Pons (tissue), 1 donor: ENCODE measurements around the gene TADA2A.
"Not testable (repeated sequence)": the region's sequence is repeated elsewhere in the genome, so short reads cannot be mapped to it uniquely, and the experiment has no call there.

Experiments used
- DNase-seq: peaks from one replicate; pipeline ENCODE4 v3.0.0-alpha.2; 2016; ENCODE audit warnings: low spot score

Gene TADA2A

GRCh38 chr17:37400505-37400904 lies 6.2 kb upstream of the TADA2A start:
- DNase-seq = no peak

GRCh38 chr17:37405522-37405921 lies 1.2 kb upstream of the TADA2A start:
- DNase-seq = not testable (repeated sequence)

- DNase-seq = no peak
Observed at GRCh38 chr17:37405955-37406634, 591 bp upstream of the TADA2A start.

- not testable (repeated sequence) for DNase-seq
Observed at GRCh38 chr17:37408145-37408479, 1.4 kb downstream of the TADA2A start.

- no peak for DNase-seq
Observed at GRCh38 chr17:37410357-37410756, 3.7 kb downstream of the TADA2A start.

- DNase-seq = no peak
Observed at GRCh38 chr17:37413875-37414519, 7.3 kb downstream of the TADA2A start.

- no peak for DNase-seq
Observed at GRCh38 chr17:37417852-37418251, 11.2 kb downstream of the TADA2A start.

GRCh38 chr17:37422971-37423625 lies 16.4 kb downstream of the TADA2A start:
- DNase-seq = no peak

- no peak for DNase-seq
Observed at GRCh38 chr17:37425268-37425667, 18.6 kb downstream of the TADA2A start.

GRCh38 chr17:37429039-37429438 lies 22.4 kb downstream of the TADA2A start:
- DNase-seq = no peak

- DNase-seq = no peak
Observed at GRCh38 chr17:37429453-37429852, 22.8 kb downstream of the TADA2A start.

- no peak for DNase-seq
Observed at GRCh38 chr17:37430051-37430627, 23.5 kb downstream of the TADA2A start.

- no peak for DNase-seq
Observed at GRCh38 chr17:37432671-37433070, 26.0 kb downstream of the TADA2A start.

GRCh38 chr17:37438141-37438540 lies 31.5 kb downstream of the TADA2A start:
- no peak for DNase-seq

- no peak for DNase-seq
Observed at GRCh38 chr17:37440424-37440823, 33.7 kb downstream of the TADA2A start.

GRCh38 chr17:37441369-37442014 lies 34.8 kb downstream of the TADA2A start:
- DNase-seq = not testable (repeated sequence)

- DNase-seq = no peak
Observed at GRCh38 chr17:37446027-37446426, 39.3 kb downstream of the TADA2A start.

GRCh38 chr17:37447641-37448040 lies 41.0 kb downstream of the TADA2A start:
- DNase-seq = no peak

GRCh38 chr17:37450112-37450511 lies 43.4 kb downstream of the TADA2A start:
- DNase-seq = no peak

GRCh38 chr17:37457801-37458200 lies 51.1 kb downstream of the TADA2A start:
- DNase-seq = not testable (repeated sequence)

- no peak for DNase-seq
Observed at GRCh38 chr17:37458805-37459204, 52.1 kb downstream of the TADA2A start.

GRCh38 chr17:37461668-37462067 lies 55.0 kb downstream of the TADA2A start:
- DNase-seq = no peak

- DNase-seq = no peak
Observed at GRCh38 chr17:37462492-37462891, 55.8 kb downstream of the TADA2A start.
